ENCODE results near the gene C7orf25.
"Not testable (repeated sequence)": the region's sequence is repeated elsewhere in the genome, so short reads cannot be mapped to it uniquely, and the experiment has no call there.

The C7orf25 gene

GRCh38 chr7:42928754-42929153 lies 16.9 kb upstream of the C7orf25 start:
- no peak for DNase-seq

- no peak for DNase-seq
Measured at GRCh38 chr7:42926204-42926603, 14.3 kb upstream of the C7orf25 start.

- no peak for DNase-seq
Measured at GRCh38 chr7:42925630-42926029, 13.8 kb upstream of the C7orf25 start.

GRCh38 chr7:42924223-42924838 lies 12.5 kb upstream of the C7orf25 start:
- no peak for DNase-seq

GRCh38 chr7:42922017-42922753 lies 10.3 kb upstream of the C7orf25 start:
- no peak for DNase-seq

GRCh38 chr7:42915356-42915755 lies 3.5 kb upstream of the C7orf25 start:
- no peak for DNase-seq

- no peak for DNase-seq
Measured at GRCh38 chr7:42914421-42915045, 2.7 kb upstream of the C7orf25 start.

- DNase-seq = no peak
Measured at GRCh38 chr7:42914009-42914408, 2.1 kb upstream of the C7orf25 start.

- DNase-seq = no peak
Measured at GRCh38 chr7:42913591-42913990, 1.7 kb upstream of the C7orf25 start.

- no peak for DNase-seq
Measured at GRCh38 chr7:42910306-42910705, 1.6 kb downstream of the C7orf25 start.

GRCh38 chr7:42907316-42907715 lies 4.6 kb downstream of the C7orf25 start:
- no peak for DNase-seq

- DNase-seq = no peak
Measured at GRCh38 chr7:42906181-42906580, 5.7 kb downstream of the C7orf25 start.

GRCh38 chr7:42902331-42902730 lies 9.5 kb downstream of the C7orf25 start:
- DNase-seq = no peak

GRCh38 chr7:42900842-42901241 lies 11.0 kb downstream of the C7orf25 start:
- no peak for DNase-seq

GRCh38 chr7:42893346-42894240 lies 18.3 kb downstream of the C7orf25 start:
- no peak for DNase-seq

- DNase-seq = no peak
Measured at GRCh38 chr7:42886893-42887505, 24.9 kb downstream of the C7orf25 start.

- DNase-seq = no peak
Measured at GRCh38 chr7:42886129-42886528, 25.7 kb downstream of the C7orf25 start.

GRCh38 chr7:42885183-42885582 lies 26.7 kb downstream of the C7orf25 start:
- DNase-seq = not testable (repeated sequence)

- no peak for DNase-seq
Measured at GRCh38 chr7:42883950-42884349, 27.9 kb downstream of the C7orf25 start.

GRCh38 chr7:42880392-42880791 lies 31.5 kb downstream of the C7orf25 start:
- no peak for DNase-seq

GRCh38 chr7:42878303-42878702 lies 33.6 kb downstream of the C7orf25 start:
- DNase-seq = no peak

- DNase-seq = no peak
Measured at GRCh38 chr7:42877862-42878261, 34.0 kb downstream of the C7orf25 start.
